Caco-2 (cell line): Measurements from ENCODE around the gene SERPINA12. TPM values are rescaled to one million over a fixed set of nuclear protein-coding genes. Genes with fewer than 3 reads are reported as not detected.

ENCODE experiments used
- BruUV-seq: library from RNA; stranded (reverse); fragments of 400-500 nt; replicated peaks from 2 replicates; lab custom pipeline; 2021; lab: Mats Ljungman, UMichigan
- CTCF ChIA-PET: fragments of 300-600 bp; sonication (Branson Sonifier 250); formaldehyde crosslinking; loops from one replicate; lab custom pipeline; 2022; ENCODE audit warnings: antibody characterized with exemption; lab: Charles Lee
- POLR2A ChIA-PET: fragments of 300-600 bp; sonication (Branson Sonifier 250); formaldehyde crosslinking; loops from one replicate; lab custom pipeline; 2022; ENCODE audit warnings: antibody characterized with exemption; lab: Charles Lee
- DNase-seq, 2 experiments: peaks; one replicate each; pipeline versions ENCODE4 v3.0.0 to v3.0.0-alpha.2; 2020 to 2022
- H3K27me3 ChIP-seq: replicated peaks from 2 replicates; pipeline ENCODE4 v1.6.0; 2011; ENCODE audit warnings: low read length; ENCODE audit not compliant: control insufficient read depth, insufficient read depth
- H3K36me3 ChIP-seq: 2 replicates; pipeline ENCODE4 v1.5.1; 2011; ENCODE audit warnings: low read length; ENCODE audit not compliant: control insufficient read depth, insufficient read depth
- H3K4me1 ChIP-seq: fragments of 250-450 bp; sonication (Bioruptor Pico); 2 replicates; pipeline ENCODE4 v1.5.1; 2020; ENCODE audit warnings: mild to moderate bottlenecking
- H3K4me3 ChIP-seq: 2 replicates; pipeline ENCODE4 v1.5.1; 2011; ENCODE audit warnings: low read depth, mild to moderate bottlenecking, control low read depth, low read length
- H3K9me3 ChIP-seq: fragments of 250-450 bp; sonication (Bioruptor Pico); 2 replicates; pipeline ENCODE4 v1.5.1; 2020; ENCODE audit warnings: mild to moderate bottlenecking, moderate library complexity
- H3K27ac Mint-ChIP-seq: one replicate; pipeline ENCODE4 v1.8.0; 2022; ENCODE audit warnings: mixed read lengths; ENCODE audit not compliant: unreplicated experiment
- H3K27me3 Mint-ChIP-seq: one replicate; pipeline ENCODE4 v1.8.0; 2022; ENCODE audit warnings: mixed read lengths; ENCODE audit not compliant: insufficient read depth, unreplicated experiment
- H3K36me3 Mint-ChIP-seq: one replicate; pipeline ENCODE4 v1.8.0; 2022; ENCODE audit warnings: mild to moderate bottlenecking, mixed read lengths; ENCODE audit not compliant: insufficient read depth, unreplicated experiment
- H3K4me1 Mint-ChIP-seq: one replicate; pipeline ENCODE4 v1.8.0; 2022; ENCODE audit warnings: low read depth, mixed read lengths; ENCODE audit not compliant: unreplicated experiment
- H3K4me3 Mint-ChIP-seq: one replicate; pipeline ENCODE4 v1.8.0; 2022; ENCODE audit warnings: mild to moderate bottlenecking, moderate library complexity, mixed read lengths; ENCODE audit not compliant: unreplicated experiment
- H3K9me3 Mint-ChIP-seq: one replicate; pipeline ENCODE4 v1.8.0; 2022; ENCODE audit warnings: mixed read lengths; ENCODE audit not compliant: unreplicated experiment
- intact Hi-C: fragments of 100-400 bp; cut with micrococcal nuclease; formaldehyde crosslinking; loops from one replicate; pipeline ENCODE4 v1.10.0; 2022; ENCODE audit not compliant: unreplicated experiment
- total RNA-seq: library from RNA; stranded (reverse); gene quantifications from 2 replicates; pipeline ENCODE4 v1.2.3, GENCODE V29; 2022
- TF ChIP-seq, protein P1 (sequence below), 2 experiments: fragments of 200-600 bp in 1 of 2; IDR thresholded peaks; 1 replicate in 1 of 2; 2 replicates in 1 of 2; pipeline versions ENCODE4 v1.5.1 to v1.8.0; 2011 to 2022; ENCODE audit warnings: antibody characterized with exemption in 1 of 2, control low read depth in 1 of 2, inconsistent platforms in 1 of 2, low read depth in 1 of 2, low read length in 1 of 2, mild to moderate bottlenecking in 1 of 2, moderate library complexity in 1 of 2; ENCODE audit not compliant: insufficient read depth in 1 of 2, severe bottlenecking in 1 of 2, unreplicated experiment in 1 of 2

SERPINA12 gene
- total RNA-seq, 1 experiment from 2014 or later: not detected

DNA sequence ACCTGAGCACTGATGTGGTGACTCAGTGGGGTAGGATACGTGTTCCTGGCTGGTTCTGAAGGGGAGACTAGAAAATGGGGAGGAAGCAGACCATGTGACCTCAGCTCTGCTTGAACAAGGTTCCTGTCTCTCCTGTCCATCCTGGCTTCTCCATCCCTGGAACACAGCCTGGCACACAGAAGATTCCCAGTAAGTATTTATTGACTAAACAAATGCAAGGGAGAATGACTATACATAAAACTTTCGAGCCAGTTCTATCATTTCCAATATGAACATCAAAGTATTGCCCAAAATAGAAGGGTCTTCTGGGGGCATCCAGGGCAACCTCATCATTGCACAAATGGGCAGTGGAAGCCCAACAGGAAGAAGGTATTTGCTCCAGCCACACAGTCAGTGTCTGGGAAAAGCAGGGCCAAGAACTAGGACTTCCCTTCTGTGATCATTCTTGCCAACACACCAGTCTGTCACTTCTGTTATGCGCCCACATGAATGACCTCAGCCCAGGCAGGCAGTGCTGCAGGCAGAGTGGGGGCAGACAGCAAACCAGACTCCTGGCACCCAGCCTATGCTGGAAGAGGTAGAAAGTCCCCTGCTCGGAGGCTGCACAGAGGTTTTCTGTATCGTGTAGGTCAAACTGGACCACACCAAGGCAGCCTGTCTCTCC lies 27.7 kb downstream of the SERPINA12 start:
- POLR2A ChIA-PET: no interaction called here
- H3K27ac Mint-ChIP-seq: no peak overlapping the region
- H3K4me3 Mint-ChIP-seq: no peak overlapping the region

DNA sequence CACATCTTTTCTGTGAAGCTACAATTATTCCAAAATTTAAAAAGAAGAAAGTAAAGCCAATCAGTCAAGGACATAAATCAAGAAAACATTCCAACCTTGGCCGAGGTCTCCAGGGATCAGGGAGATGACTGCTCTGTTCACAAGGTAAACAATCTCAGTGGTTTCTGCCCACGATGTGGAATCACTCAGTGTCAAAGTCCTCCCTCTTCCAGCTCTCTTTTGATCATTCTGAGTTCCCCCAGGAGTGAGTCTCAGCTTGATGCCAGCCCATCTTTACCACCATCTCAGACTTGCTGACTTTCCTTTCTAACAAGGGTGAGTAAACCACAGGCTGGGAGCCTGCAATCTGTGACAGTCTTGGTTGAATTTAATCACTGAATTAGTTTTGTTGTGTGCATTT lies 28.5 kb downstream of the SERPINA12 start:
- H3K4me3 ChIP-seq: no peak overlapping the region
- DNase-seq: no peak
- H3K4me1 ChIP-seq: no peaks in the 10 kb centered on the region
- no peaks in the 10 kb centered on the region; the same call in none of the 2 replicates for H3K9me3 ChIP-seq
- intact Hi-C loops: loop anchor here (10.0 kb wide), 1 partner anchor 346 kb away; no protein-coding TSS in a partner anchor
- TF ChIP-seq, protein P1, sequence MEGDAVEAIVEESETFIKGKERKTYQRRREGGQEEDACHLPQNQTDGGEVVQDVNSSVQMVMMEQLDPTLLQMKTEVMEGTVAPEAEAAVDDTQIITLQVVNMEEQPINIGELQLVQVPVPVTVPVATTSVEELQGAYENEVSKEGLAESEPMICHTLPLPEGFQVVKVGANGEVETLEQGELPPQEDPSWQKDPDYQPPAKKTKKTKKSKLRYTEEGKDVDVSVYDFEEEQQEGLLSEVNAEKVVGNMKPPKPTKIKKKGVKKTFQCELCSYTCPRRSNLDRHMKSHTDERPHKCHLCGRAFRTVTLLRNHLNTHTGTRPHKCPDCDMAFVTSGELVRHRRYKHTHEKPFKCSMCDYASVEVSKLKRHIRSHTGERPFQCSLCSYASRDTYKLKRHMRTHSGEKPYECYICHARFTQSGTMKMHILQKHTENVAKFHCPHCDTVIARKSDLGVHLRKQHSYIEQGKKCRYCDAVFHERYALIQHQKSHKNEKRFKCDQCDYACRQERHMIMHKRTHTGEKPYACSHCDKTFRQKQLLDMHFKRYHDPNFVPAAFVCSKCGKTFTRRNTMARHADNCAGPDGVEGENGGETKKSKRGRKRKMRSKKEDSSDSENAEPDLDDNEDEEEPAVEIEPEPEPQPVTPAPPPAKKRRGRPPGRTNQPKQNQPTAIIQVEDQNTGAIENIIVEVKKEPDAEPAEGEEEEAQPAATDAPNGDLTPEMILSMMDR (IDR thresholded peaks at IDR 0.05; ENCODE audit: insufficient read depth in 1 of 2, low read depth in 1 of 2, low read length in 1 of 2, severe bottlenecking in 1 of 2, unreplicated experiment in 1 of 2): no peak
- CTCF ChIA-PET: no interaction called here
- H3K27ac Mint-ChIP-seq: no peak overlapping the region
- POLR2A ChIA-PET: no interaction called here
- BruUV-seq: no TSS peak
- no peaks in the 10 kb centered on the region for H3K27me3 ChIP-seq
- no peaks in the 10 kb centered on the region for H3K27me3 Mint-ChIP-seq
- peaks cover 11% of the 10 kb centered on the region for H3K9me3 Mint-ChIP-seq
- no peak overlapping the region for H3K4me3 Mint-ChIP-seq
- no peaks in the 10 kb centered on the region for H3K36me3 ChIP-seq
- H3K36me3 Mint-ChIP-seq: no peaks in the 10 kb centered on the region
- H3K4me1 Mint-ChIP-seq: no peaks in the 10 kb centered on the region

More for the DNA sequence above, 27.7 kb downstream of the SERPINA12 start:
- CTCF ChIA-PET: no interaction called here
- H3K36me3 ChIP-seq: no peaks in the 10 kb centered on the region
- Mint-ChIP-seq H3K4me1 (no peaks in the 10 kb centered on the region), H3K9me3 (peaks cover 11% of the 10 kb centered on the region), H3K36me3 (no peaks in the 10 kb centered on the region), H3K27me3 (no peaks in the 10 kb centered on the region)
- H3K27me3 ChIP-seq: no peaks in the 10 kb centered on the region
- TF ChIP-seq, protein P1 (IDR thresholded peaks at IDR 0.05; ENCODE audit: insufficient read depth in 1 of 2, low read depth in 1 of 2, low read length in 1 of 2, severe bottlenecking in 1 of 2, unreplicated experiment in 1 of 2): no peak
- no peak for DNase-seq
- no peak overlapping the region for H3K4me3 ChIP-seq
- intact Hi-C loops: loop anchor here (10.0 kb wide), 1 partner anchor 347 kb away; no protein-coding TSS in a partner anchor
- no TSS peak for BruUV-seq
- no peaks in the 10 kb centered on the region for H3K4me1 ChIP-seq
- no peaks in the 10 kb centered on the region; the same call in none of the 2 replicates for H3K9me3 ChIP-seq

GRCh38 chr14:94478420-94478819 lies 30.8 kb downstream of the SERPINA12 start:
- Histone ChIP-seq H3K9me3 (no peaks in the 10 kb centered on the region; the same call in none of the 2 replicates), H3K36me3 (no peaks in the 10 kb centered on the region), H3K4me1 (no peaks in the 10 kb centered on the region), H3K4me3 (no peak overlapping the region), H3K27me3 (no peaks in the 10 kb centered on the region; the same call in 1 of the 2 replicates)
- BruUV-seq: no TSS peak
- no peak for DNase-seq
- H3K4me3 Mint-ChIP-seq: no peak overlapping the region
- H3K9me3 Mint-ChIP-seq: peaks cover 11% of the 10 kb centered on the region
- H3K4me1 Mint-ChIP-seq: no peaks in the 10 kb centered on the region
- intact Hi-C loops: no loop called here
- CTCF ChIA-PET: no interaction called here
- POLR2A ChIA-PET: no interaction called here
- no peaks in the 10 kb centered on the region for H3K36me3 Mint-ChIP-seq
- no peaks in the 10 kb centered on the region for H3K27me3 Mint-ChIP-seq
- no peak overlapping the region for H3K27ac Mint-ChIP-seq
- TF ChIP-seq, protein P1 (IDR thresholded peaks at IDR 0.05; ENCODE audit: insufficient read depth in 1 of 2, low read depth in 1 of 2, low read length in 1 of 2, severe bottlenecking in 1 of 2, unreplicated experiment in 1 of 2): no peak
